Astrocyte (in vitro differentiated cells and primary cell): ENCODE results near the gene SLC35B1. TPM values are rescaled to one million over a fixed set of nuclear protein-coding genes. Genes with fewer than 3 reads are reported as not detected.

ENCODE experiments used
- DNase-seq: peaks from one replicate; pipeline ENCODE4 v3.0.0-alpha.2; 2010; ENCODE audit warnings: low read depth
- FAIRE-seq: peaks from 2 replicates; lab custom pipeline; 2011; peaks lifted over from hg19 to GRCh38; lab: Jason Lieb, UNC
- H2AFZ ChIP-seq: 2 replicates; pipeline ENCODE4 v1.6.0; 2012; ENCODE audit warnings: low read depth, low read length, inconsistent platforms
- H3K27ac ChIP-seq: 2 replicates; pipeline ENCODE4 v1.5.1; 2011; ENCODE audit warnings: low read depth, low read length, inconsistent platforms
- H3K27me3 ChIP-seq: 2 replicates; pipeline ENCODE4 v1.6.0; 2011; ENCODE audit warnings: low read length, inconsistent platforms; ENCODE audit not compliant: insufficient read depth
- H3K36me3 ChIP-seq: 2 replicates; pipeline ENCODE4 v1.5.1; 2011; ENCODE audit warnings: low read length, inconsistent platforms; ENCODE audit not compliant: insufficient read depth
- H3K4me1 ChIP-seq: 2 replicates; pipeline ENCODE4 v1.5.1; 2011; ENCODE audit warnings: low read length, inconsistent platforms; ENCODE audit not compliant: insufficient read depth
- H3K4me2 ChIP-seq: 2 replicates; pipeline ENCODE4 v1.6.0; 2012; ENCODE audit warnings: low read length, inconsistent platforms
- H3K4me3 ChIP-seq: 2 replicates; pipeline ENCODE4 v1.5.1; 2011; ENCODE audit warnings: low read depth, mild to moderate bottlenecking, low read length, inconsistent platforms; ENCODE audit not compliant: insufficient read depth
- H3K79me2 ChIP-seq: 2 replicates; pipeline ENCODE4 v1.6.0; 2012; ENCODE audit warnings: mild to moderate bottlenecking, low read length, inconsistent platforms; ENCODE audit not compliant: insufficient read depth
- H3K9ac ChIP-seq: 2 replicates; pipeline ENCODE4 v1.6.0; 2012; ENCODE audit warnings: mild to moderate bottlenecking, low read length, inconsistent platforms
- H3K9me3 ChIP-seq: 2 replicates; pipeline ENCODE4 v1.5.1; 2012; ENCODE audit warnings: low read depth, mild to moderate bottlenecking, low read length, inconsistent platforms; ENCODE audit not compliant: insufficient read depth
- H4K20me1 ChIP-seq: 2 replicates; pipeline ENCODE4 v1.6.0; 2012; ENCODE audit warnings: low read length, inconsistent platforms; ENCODE audit not compliant: insufficient read depth
- H3K27ac Mint-ChIP-seq: one replicate; pipeline ENCODE4 v1.8.0; 2021; ENCODE audit warnings: mild to moderate bottlenecking, mixed read lengths; ENCODE audit not compliant: unreplicated experiment
- H3K27me3 Mint-ChIP-seq: one replicate; pipeline ENCODE4 v1.8.0; 2021; ENCODE audit warnings: low read depth, mixed read lengths; ENCODE audit not compliant: unreplicated experiment
- H3K36me3 Mint-ChIP-seq: one replicate; pipeline ENCODE4 v1.8.0; 2021; ENCODE audit warnings: low read depth, mixed read lengths; ENCODE audit not compliant: unreplicated experiment
- H3K4me1 Mint-ChIP-seq: one replicate; pipeline ENCODE4 v1.8.0; 2021; ENCODE audit warnings: low read depth, mixed read lengths; ENCODE audit not compliant: unreplicated experiment
- H3K4me3 Mint-ChIP-seq: one replicate; pipeline ENCODE4 v1.8.0; 2021; ENCODE audit warnings: mild to moderate bottlenecking, moderate library complexity, mixed read lengths; ENCODE audit not compliant: unreplicated experiment
- H3K9me3 Mint-ChIP-seq: one replicate; pipeline ENCODE4 v1.8.0; 2021; ENCODE audit warnings: mild to moderate bottlenecking, mixed read lengths; ENCODE audit not compliant: unreplicated experiment
- EZH2 ChIP-seq: IDR thresholded peaks from 2 replicates; pipeline ENCODE4 v1.6.1; 2012; ENCODE audit warnings: mild to moderate bottlenecking, low read length, inconsistent platforms; ENCODE audit not compliant: insufficient read depth
- total RNA-seq: library from RNA; stranded (reverse); gene quantifications from 2 replicates; pipeline ENCODE4 v1.2.1, GENCODE V29; 2021
- TF ChIP-seq, protein P1 (sequence below): IDR thresholded peaks from 2 replicates; pipeline ENCODE4 v1.5.1; 2011; ENCODE audit warnings: low read depth, mild to moderate bottlenecking, inconsistent platforms, low read length, moderate library complexity; ENCODE audit not compliant: insufficient read depth

The SLC35B1 gene
- total RNA-seq, 1 donor from 2014 or later: 61.1 TPM

GRCh38 chr17:49748791-49749190 lies 41.0 kb upstream of the SLC35B1 start:
- no peaks in the 10 kb centered on the region for H3K36me3 ChIP-seq
- TF ChIP-seq, protein P1, sequence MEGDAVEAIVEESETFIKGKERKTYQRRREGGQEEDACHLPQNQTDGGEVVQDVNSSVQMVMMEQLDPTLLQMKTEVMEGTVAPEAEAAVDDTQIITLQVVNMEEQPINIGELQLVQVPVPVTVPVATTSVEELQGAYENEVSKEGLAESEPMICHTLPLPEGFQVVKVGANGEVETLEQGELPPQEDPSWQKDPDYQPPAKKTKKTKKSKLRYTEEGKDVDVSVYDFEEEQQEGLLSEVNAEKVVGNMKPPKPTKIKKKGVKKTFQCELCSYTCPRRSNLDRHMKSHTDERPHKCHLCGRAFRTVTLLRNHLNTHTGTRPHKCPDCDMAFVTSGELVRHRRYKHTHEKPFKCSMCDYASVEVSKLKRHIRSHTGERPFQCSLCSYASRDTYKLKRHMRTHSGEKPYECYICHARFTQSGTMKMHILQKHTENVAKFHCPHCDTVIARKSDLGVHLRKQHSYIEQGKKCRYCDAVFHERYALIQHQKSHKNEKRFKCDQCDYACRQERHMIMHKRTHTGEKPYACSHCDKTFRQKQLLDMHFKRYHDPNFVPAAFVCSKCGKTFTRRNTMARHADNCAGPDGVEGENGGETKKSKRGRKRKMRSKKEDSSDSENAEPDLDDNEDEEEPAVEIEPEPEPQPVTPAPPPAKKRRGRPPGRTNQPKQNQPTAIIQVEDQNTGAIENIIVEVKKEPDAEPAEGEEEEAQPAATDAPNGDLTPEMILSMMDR: no peak
- no peak for TF ChIP-seq EZH2
- peaks cover 5% of the 10 kb centered on the region for H3K4me1 Mint-ChIP-seq
- H3K36me3 Mint-ChIP-seq: peaks cover 4% of the 10 kb centered on the region
- H3K9ac ChIP-seq: no peak overlapping the region
- H3K27ac Mint-ChIP-seq: no peak overlapping the region
- no peaks in the 10 kb centered on the region for H3K79me2 ChIP-seq
- H3K27me3 ChIP-seq: no peaks in the 10 kb centered on the region
- peaks cover 3% of the 10 kb centered on the region for H4K20me1 ChIP-seq
- H3K27me3 Mint-ChIP-seq: no peaks in the 10 kb centered on the region
- no peak overlapping the region for H3K4me3 Mint-ChIP-seq
- no peaks in the 10 kb centered on the region for H3K9me3 ChIP-seq
- DNase-seq (no peak), FAIRE-seq (no peak)
- no peak overlapping the region for H2AFZ ChIP-seq
- peaks cover 4% of the 10 kb centered on the region for H3K9me3 Mint-ChIP-seq
- no peak overlapping the region for H3K27ac ChIP-seq
- no peak overlapping the region for H3K4me3 ChIP-seq
- H3K4me1 ChIP-seq: no peaks in the 10 kb centered on the region
- H3K4me2 ChIP-seq: no peak overlapping the region

DNA sequence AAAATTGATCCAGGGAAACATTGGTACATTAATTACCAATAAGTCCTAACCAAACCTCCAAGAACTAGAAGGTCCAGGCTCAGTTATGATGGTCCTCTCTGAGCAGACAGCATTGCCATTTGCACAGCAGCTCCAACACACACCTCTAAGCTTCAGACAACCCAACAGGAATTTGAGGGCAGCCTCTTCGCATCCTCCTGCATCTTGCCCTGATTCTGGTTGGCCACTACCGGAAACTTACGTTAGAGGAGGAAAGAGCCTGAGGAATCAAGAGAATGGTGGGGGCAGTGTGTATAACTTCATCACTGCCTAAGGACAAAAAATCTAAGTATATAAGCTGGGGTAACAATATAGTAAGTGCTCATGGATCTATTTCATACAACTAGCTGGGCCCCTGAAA lies 40.5 kb upstream of the SLC35B1 start:
- Mint-ChIP-seq H3K27ac (no peak overlapping the region), H3K9me3 (peaks cover 4% of the 10 kb centered on the region), H3K4me1 (peaks cover 5% of the 10 kb centered on the region), H3K27me3 (no peaks in the 10 kb centered on the region), H3K4me3 (no peak overlapping the region), H3K36me3 (peaks cover 4% of the 10 kb centered on the region)
- H3K36me3 ChIP-seq: no peaks in the 10 kb centered on the region
- no peak overlapping the region for H2AFZ ChIP-seq
- H3K9me3 ChIP-seq: no peaks in the 10 kb centered on the region
- H3K4me2 ChIP-seq: no peak overlapping the region
- TF ChIP-seq EZH2: no peak
- TF ChIP-seq, protein P1: no peak
- H3K9ac ChIP-seq: no peak overlapping the region
- H4K20me1 ChIP-seq: peaks cover 3% of the 10 kb centered on the region
- H3K4me3 ChIP-seq: no peak overlapping the region
- no peak for FAIRE-seq
- no peaks in the 10 kb centered on the region for H3K27me3 ChIP-seq
- no peak overlapping the region for H3K27ac ChIP-seq
- DNase-seq: no peak
- H3K4me1 ChIP-seq: no peaks in the 10 kb centered on the region
- H3K79me2 ChIP-seq: no peaks in the 10 kb centered on the region

- Histone ChIP-seq H3K36me3 (no peaks in the 10 kb centered on the region), H3K4me2 (no peak overlapping the region), H3K4me3 (no peak overlapping the region), H3K9me3 (no peaks in the 10 kb centered on the region), H3K27me3 (no peaks in the 10 kb centered on the region), H3K9ac (no peak overlapping the region), H4K20me1 (peaks cover 3% of the 10 kb centered on the region), H3K27ac (no peak overlapping the region), H3K4me1 (no peaks in the 10 kb centered on the region), H3K79me2 (no peaks in the 10 kb centered on the region), H2AFZ (no peak overlapping the region)
- FAIRE-seq (no peak), DNase-seq (no peak)
- peaks cover 4% of the 10 kb centered on the region for H3K9me3 Mint-ChIP-seq
- no peak overlapping the region for H3K4me3 Mint-ChIP-seq
- no peak overlapping the region for H3K27ac Mint-ChIP-seq
- H3K36me3 Mint-ChIP-seq: peaks cover 4% of the 10 kb centered on the region
- peaks cover 5% of the 10 kb centered on the region for H3K4me1 Mint-ChIP-seq
- TF ChIP-seq EZH2: no peak
- TF ChIP-seq, protein P1: no peak
- H3K27me3 Mint-ChIP-seq: no peaks in the 10 kb centered on the region
Measured at GRCh38 chr17:49747632-49748031, 39.9 kb upstream of the SLC35B1 start.
